GM12872 (cell line): ENCODE measurements around the gene DOK5.

Experiments used
- TF ChIP-seq, protein P1 (sequence below): IDR thresholded peaks from 3 replicates; pipeline ENCODE4 v1.5.1; 2011; ENCODE audit warnings: low read depth, mild to moderate bottlenecking, low read length, moderate library complexity; ENCODE audit not compliant: insufficient read depth

The DOK5 gene

GRCh38 chr20:54619682-54620081, 144.3 kb downstream of the DOK5 start:
- TF ChIP-seq, protein P1, sequence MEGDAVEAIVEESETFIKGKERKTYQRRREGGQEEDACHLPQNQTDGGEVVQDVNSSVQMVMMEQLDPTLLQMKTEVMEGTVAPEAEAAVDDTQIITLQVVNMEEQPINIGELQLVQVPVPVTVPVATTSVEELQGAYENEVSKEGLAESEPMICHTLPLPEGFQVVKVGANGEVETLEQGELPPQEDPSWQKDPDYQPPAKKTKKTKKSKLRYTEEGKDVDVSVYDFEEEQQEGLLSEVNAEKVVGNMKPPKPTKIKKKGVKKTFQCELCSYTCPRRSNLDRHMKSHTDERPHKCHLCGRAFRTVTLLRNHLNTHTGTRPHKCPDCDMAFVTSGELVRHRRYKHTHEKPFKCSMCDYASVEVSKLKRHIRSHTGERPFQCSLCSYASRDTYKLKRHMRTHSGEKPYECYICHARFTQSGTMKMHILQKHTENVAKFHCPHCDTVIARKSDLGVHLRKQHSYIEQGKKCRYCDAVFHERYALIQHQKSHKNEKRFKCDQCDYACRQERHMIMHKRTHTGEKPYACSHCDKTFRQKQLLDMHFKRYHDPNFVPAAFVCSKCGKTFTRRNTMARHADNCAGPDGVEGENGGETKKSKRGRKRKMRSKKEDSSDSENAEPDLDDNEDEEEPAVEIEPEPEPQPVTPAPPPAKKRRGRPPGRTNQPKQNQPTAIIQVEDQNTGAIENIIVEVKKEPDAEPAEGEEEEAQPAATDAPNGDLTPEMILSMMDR = no peak

- TF ChIP-seq, protein P1 = no peak
These were observed 145.2 kb downstream of the DOK5 start for GRCh38 chr20:54620611-54621010.

DNA sequence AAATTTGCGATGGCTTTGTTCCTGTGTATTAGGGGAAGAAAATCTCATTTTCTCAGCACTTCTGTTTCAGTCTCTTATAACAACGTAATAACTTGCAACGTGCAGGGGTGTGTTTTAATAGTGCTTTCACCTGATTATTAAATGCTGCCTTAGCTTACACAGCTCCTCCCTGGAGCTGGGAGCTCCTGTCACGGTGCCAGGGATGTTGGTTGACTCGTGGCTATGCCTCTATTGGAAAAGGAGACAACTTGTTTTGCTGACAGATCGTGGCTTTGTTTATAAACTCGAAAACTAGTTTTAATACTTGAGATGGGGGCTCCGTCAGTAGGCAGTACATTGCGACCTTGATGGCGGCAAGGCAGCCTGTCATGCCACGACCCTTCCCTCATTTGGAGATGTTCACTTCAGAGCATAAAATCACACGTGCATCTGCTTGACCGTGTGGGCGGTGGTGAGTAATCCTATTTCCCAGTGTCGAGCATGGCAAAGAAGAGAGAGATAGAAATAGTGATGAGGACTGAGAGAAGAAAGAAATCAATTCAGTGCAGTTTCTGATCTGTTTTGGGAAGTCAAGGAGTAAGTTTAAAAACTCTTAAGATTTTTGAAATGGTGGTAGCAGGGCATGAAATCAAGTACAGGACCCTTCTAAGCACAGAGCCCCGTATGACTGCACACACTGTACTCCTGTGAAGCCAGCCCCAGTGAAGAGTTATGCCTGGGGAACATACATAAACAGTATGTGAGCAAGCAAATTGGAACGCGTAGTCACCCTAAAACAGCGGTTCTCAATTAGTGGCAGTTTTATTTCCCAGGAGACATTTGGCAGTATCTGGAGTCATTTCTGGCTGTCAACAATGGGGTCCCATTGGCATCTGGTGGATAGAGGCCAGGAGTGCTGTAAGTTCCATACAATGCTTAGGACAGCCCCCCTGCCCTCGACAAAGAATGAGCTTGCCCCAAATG, 147.2 kb downstream of the DOK5 start:
- TF ChIP-seq, protein P1 = no peak

GRCh38 chr20:54623991-54624569, 148.7 kb downstream of the DOK5 start:
- TF ChIP-seq, protein P1 = no peak

DNA sequence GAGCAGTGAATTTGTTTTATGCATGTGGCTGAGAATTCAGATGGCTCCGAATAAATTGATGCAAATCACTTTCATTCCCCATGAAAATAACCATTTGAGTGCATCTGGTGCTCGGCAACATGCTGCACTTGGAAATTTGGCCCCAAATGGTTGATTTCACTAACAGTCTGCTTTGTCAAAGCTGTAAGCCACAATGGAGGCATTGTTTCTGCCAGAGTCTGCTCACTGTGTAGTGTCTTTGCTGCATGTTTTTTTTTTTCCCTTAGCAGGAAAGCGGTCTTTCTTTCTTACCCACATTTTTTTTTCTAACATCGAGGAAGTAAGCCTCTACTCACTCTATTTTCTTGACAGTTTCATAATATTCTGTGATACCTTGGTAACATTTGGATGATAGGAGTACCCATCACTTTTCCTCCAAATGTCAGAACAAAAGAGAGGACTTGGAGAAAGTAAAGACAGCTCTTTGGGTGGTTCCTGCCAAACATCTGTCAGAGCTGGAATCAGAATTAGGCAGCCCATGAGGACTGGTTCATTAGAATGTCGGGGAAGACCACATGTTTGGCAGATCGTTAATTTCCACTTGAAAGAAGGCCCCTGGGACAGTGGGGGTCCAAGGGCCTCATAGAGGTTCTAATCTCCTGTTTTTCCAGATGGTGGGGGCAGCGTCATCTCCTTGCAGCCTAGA, 149.5 kb downstream of the DOK5 start:
- TF ChIP-seq, protein P1 = no peak

DNA sequence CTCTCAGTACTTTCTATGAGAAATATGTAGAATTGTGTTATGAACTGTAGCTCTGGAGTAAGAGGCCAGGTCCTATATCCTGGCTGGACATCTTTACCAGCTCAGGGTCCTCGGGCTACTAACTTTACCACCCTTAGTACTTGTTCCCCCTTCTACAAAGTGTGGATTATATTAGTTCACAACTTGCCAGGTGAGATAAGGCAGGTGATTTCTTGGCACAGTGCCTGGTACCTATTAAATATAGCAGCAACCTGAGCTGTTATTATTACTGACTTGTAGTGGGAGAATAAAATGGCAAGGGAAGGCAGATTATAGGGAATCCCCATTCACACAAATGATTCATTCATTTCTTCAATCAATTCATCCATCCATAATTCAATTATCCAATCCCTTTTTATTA, 150.1 kb downstream of the DOK5 start:
- TF ChIP-seq, protein P1 = no peak

DNA sequence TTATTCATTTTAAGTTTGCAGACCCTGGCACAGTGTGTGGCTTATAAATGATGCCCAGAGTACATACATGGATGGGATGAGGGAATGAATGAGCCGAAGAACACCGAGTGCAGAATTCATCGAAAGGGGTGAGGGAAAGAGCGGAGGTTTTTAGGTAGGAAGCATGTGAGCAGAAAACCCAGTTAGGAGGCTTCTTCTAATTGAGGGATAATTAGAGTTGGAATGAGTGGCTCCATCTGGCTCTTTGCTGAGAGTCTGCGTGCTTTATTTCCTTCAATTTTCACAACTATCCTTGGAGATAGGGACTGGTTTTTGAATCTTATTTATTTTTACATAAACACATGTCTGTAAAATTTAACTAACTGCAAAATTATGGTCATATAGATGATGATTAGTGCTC, 150.7 kb downstream of the DOK5 start:
- TF ChIP-seq, protein P1 = no peak
